Right atrium auricular region (tissue), 2 donors: Measurements from ENCODE around the gene IRX6. TPM values are rescaled to one million over a fixed set of nuclear protein-coding genes. Genes with fewer than 3 reads are reported as not detected.

Source experiments
- DNase-seq: peaks from one replicate; pipeline ENCODE4 v3.0.0-alpha.2; 2019; ENCODE audit warnings: low spot score
- H3K27ac ChIP-seq, 2 donors: fragments of 200-600 bp; sonication (generic); 1 replicate in 1 of 2; 2 replicates in 1 of 2; pipeline ENCODE4 v1.5.1; 2016 to 2019
- H3K27me3 ChIP-seq, 2 donors: fragments of 200-600 bp; sonication (generic); one replicate each; pipeline versions ENCODE4 v1.5.1 to v1.6.0; 2017 to 2019
- H3K36me3 ChIP-seq: fragments of 200-600 bp; sonication (generic); one replicate; pipeline ENCODE4 v1.5.1; 2016
- H3K4me1 ChIP-seq, 2 donors: fragments of 200-600 bp; sonication (generic); one replicate each; pipeline versions ENCODE4 v1.5.1 to v1.6.0; 2017 to 2019
- H3K4me3 ChIP-seq, 2 donors: fragments of 200-600 bp; sonication (generic); 1 replicate in 1 of 2; 2 replicates in 1 of 2; pipeline ENCODE4 v1.5.1; 2017 to 2019; ENCODE audit warnings: mild to moderate bottlenecking in 1 of 2, moderate library complexity in 1 of 2
- H3K9me3 ChIP-seq, 2 donors: fragments of 200-600 bp; sonication (generic); one replicate each; pipeline ENCODE4 v1.5.1; 2019
- total RNA-seq, 2 donors: library from RNA; depleted of rRNA; stranded (reverse); fragments of >200 nt; gene quantifications; one replicate each; pipeline ENCODE4 v1.1.0, GENCODE V29; 2016
- TF ChIP-seq, protein P1 (sequence below), 2 donors: fragments of 200-600 bp; sonication (generic); IDR thresholded peaks; one replicate each; pipeline ENCODE4 v1.5.1; 2019; ENCODE audit warnings: antibody characterized with exemption in 2 of 2

IRX6 gene
- total RNA-seq, 2 donors from 2014 or later: 0.35 TPM; not detected in 1

DNA sequence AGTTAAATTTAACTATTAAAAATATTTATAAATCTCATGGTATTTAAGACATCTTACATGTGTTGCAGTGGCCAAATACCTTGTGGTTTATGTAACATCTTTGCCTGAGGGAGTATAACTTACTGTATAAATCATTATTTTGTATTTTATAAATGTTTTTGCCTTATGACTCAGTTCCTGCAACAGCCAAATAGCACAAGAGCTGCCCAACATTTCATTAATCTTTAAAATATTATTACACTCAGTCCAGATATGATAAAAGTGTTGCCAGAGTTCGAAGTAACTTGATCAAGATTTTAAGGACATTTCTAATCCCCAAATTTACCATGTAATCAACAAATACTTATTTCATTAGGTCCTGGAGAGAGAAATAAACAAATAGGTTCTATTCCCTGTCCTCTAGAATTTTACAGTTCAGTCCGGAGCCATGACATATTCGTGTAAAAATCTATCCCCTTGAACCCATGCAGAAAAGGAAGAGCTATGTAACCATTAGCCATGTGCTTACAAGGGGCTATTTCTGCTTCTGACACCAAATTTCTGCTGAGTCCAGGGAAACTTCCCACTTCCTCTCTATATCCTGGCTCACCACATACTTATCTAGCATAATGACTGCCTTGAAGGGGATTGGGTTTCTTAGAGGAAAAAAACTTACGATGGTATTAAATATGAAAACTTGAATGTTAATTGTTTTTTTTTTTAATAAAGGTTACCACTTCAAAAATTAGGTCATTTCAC lies 44.0 kb downstream of the IRX6 start:
- Histone ChIP-seq H3K4me1 (peaks cover 0 to 15% of the 10 kb centered on the region in 2 donors), H3K27me3 (no peaks in the 10 kb centered on the region), H3K27ac (peak overlapping the region in 1 of 2 donors; percentile 18), H3K9me3 (no peaks in the 10 kb centered on the region), H3K36me3 (no peaks in the 10 kb centered on the region), H3K4me3 (no peak overlapping the region)
- DNase-seq: no peak
- TF ChIP-seq, protein P1, sequence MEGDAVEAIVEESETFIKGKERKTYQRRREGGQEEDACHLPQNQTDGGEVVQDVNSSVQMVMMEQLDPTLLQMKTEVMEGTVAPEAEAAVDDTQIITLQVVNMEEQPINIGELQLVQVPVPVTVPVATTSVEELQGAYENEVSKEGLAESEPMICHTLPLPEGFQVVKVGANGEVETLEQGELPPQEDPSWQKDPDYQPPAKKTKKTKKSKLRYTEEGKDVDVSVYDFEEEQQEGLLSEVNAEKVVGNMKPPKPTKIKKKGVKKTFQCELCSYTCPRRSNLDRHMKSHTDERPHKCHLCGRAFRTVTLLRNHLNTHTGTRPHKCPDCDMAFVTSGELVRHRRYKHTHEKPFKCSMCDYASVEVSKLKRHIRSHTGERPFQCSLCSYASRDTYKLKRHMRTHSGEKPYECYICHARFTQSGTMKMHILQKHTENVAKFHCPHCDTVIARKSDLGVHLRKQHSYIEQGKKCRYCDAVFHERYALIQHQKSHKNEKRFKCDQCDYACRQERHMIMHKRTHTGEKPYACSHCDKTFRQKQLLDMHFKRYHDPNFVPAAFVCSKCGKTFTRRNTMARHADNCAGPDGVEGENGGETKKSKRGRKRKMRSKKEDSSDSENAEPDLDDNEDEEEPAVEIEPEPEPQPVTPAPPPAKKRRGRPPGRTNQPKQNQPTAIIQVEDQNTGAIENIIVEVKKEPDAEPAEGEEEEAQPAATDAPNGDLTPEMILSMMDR (IDR thresholded peaks at IDR 0.05): no peak

DNA sequence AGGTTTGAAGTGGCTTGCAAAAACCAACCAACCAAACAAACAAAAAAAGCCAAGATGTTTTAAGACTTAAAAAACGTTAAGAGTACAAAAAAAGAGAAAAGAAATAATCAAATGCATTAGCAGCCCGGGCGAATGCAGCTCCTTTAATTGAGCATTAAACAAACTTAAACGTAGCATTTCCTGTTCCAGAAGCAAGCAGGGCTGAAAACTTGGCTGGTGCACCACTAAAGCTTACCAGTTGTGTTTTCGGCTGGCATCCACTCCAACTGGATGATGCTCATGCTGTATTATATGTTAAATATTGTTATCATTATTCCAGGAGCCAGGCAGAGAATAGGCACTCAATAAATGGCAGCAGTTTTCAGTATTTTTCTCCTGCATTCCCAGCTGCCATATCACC lies 45.1 kb downstream of the IRX6 start:
- no peaks in the 10 kb centered on the region for H3K36me3 ChIP-seq
- H3K4me3 ChIP-seq: no peak overlapping the region
- H3K4me1 ChIP-seq: peaks cover 0 to 15% of the 10 kb centered on the region in 2 donors
- TF ChIP-seq, protein P1 (IDR thresholded peaks at IDR 0.05): no peak
- H3K9me3 ChIP-seq: no peaks in the 10 kb centered on the region
- no peak overlapping the region for H3K27ac ChIP-seq
- no peak for DNase-seq
- H3K27me3 ChIP-seq: no peaks in the 10 kb centered on the region

DNA sequence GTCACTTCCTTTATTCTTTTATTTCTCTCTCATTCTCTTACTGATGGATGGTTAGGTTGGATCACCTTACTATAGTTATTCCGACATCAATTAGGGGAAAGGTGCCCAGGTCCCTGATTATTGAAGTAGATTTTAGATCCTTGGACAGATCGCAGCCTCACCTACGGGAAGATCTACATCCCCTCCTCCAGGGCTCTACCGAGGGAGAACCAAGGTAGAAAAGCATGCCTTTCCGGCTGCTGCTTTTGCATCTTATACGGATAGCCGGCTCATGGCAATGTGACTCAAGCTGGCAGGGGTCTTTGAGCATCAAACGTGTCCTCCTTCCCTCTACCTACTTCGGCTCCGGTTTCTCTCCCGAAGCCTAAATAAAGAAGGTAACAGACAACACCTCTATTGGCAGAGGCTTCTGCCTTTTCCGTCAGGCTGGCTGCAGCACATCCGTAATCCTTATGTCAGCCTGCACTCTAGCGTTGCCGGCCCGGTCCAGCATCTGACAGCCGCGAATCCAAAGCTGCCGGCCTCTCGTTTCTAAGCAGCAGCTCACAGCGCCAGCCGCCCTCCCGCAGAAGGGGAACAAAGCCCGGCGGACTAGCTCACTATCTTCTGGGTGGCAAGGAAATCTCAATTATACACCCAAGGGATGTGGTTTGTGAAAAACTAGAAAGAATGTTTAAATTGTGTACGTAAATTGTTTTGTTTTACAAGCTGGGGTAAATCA lies 46.9 kb downstream of the IRX6 start:
- H3K4me1 ChIP-seq: peaks cover 0 to 15% of the 10 kb centered on the region in 2 donors
- H3K27me3 ChIP-seq: no peaks in the 10 kb centered on the region
- TF ChIP-seq, protein P1 (IDR thresholded peaks at IDR 0.05): peak; percentile 19 to 78
- H3K36me3 ChIP-seq: no peaks in the 10 kb centered on the region
- H3K9me3 ChIP-seq: no peaks in the 10 kb centered on the region
- DNase-seq: peak; percentile 84
- no peak overlapping the region for H3K27ac ChIP-seq
- H3K4me3 ChIP-seq: no peak overlapping the region

DNA sequence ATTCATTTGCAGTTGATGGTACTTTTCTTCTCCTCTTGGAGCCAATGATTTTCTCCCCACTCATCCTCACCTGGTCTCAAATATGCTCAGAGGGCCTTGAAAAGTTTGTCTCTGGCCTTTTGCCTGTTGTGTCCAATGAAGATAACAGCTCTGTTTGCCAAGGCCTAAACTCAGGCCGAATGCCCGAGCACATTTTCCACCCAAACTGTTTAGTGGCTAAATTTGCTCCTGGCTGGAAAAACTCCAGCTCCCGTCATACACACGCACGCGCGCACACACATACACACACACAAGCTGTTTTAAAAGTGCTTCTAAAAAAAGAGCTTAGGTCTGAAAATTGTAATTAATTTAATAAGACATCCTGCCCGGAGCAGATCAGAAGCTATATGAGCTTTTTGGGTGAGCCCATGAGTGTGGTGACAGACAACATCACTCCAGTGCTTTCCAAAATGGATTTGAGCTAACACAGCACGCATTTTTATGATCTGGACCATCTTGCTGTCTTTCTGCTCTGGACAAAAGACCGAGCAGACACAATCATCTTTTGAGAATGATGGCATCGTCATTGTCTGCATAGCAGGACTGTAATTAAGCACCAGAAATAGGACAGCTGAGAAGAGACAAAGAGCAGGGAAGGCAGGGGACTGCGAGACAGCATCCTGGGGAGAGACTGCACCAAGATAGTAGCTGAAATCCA lies 48.9 kb downstream of the IRX6 start:
- H3K36me3 ChIP-seq: no peaks in the 10 kb centered on the region
- H3K9me3 ChIP-seq: no peaks in the 10 kb centered on the region
- peaks cover 0 to 8% of the 10 kb centered on the region in 2 donors for H3K4me1 ChIP-seq
- no peaks in the 10 kb centered on the region for H3K27me3 ChIP-seq
- H3K27ac ChIP-seq: peak overlapping the region; percentile 2 to 77
- DNase-seq: no peak
- H3K4me3 ChIP-seq: no peak overlapping the region
- TF ChIP-seq, protein P1 (IDR thresholded peaks at IDR 0.05): no peak

DNA sequence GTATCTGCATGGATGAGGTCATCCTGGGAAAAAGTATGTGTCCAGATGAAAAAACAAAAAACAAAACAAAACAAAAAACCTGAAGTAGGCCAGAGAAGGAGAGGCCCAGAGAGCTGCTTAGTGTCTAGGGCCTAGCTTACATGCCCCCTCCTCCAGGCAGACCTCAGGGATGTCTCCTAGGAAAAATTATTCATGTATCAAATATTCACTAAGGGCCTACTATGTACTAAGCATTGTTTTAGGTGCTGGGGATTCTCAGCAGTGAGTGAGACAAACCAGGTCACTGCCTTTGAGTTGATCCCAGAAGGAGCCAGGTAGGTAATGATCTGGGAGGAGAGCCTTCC lies 49.5 kb downstream of the IRX6 start:
- Histone ChIP-seq H3K4me1 (peaks cover 0 to 8% of the 10 kb centered on the region in 2 donors), H3K4me3 (no peak overlapping the region), H3K27me3 (no peaks in the 10 kb centered on the region), H3K9me3 (no peaks in the 10 kb centered on the region), H3K36me3 (no peaks in the 10 kb centered on the region), H3K27ac (peak overlapping the region; percentile 9 to 77)
- TF ChIP-seq, protein P1 (IDR thresholded peaks at IDR 0.05): no peak
- DNase-seq: no peak
